HCT116 (cell line): ENCODE measurements around the gene MOG. TPM values are rescaled to one million over a fixed set of nuclear protein-coding genes. Genes with fewer than 3 reads are reported as not detected.
A peak's percentile ranks its signal among the peaks of the same experiment; 100 is the strongest.

ENCODE experiments used
- ATAC-seq: fragments of 200-7000 bp; cut with Tn5 transposase; 2 replicates; pipeline ENCODE4 v1.9.1; 2020; ENCODE audit warnings: mild to moderate bottlenecking, moderate library complexity
- BruUV-seq: library from RNA; stranded (reverse); fragments of 400-500 nt; replicated peaks from 2 replicates; lab custom pipeline; 2021; lab: Mats Ljungman, UMichigan
- CTCF ChIA-PET: fragments of 300-600 bp; sonication (Branson Sonifier 250); formaldehyde crosslinking; loops from one replicate; lab custom pipeline; 2021; ENCODE audit warnings: antibody characterized with exemption; lab: Charles Lee
- POLR2A ChIA-PET: fragments of 300-600, 350-600 bp; sonication (Branson Sonifier 250); formaldehyde crosslinking; loops from one replicate; lab custom pipeline; 2021; ENCODE audit warnings: antibody characterized with exemption; lab: Charles Lee
- RAD21 ChIA-PET, 2 experiments: fragments of 300-600 bp; sonication (Branson Sonifier 250); formaldehyde crosslinking; loops; one replicate each; lab custom pipeline; 2023; ENCODE audit warnings: low total read pairs in 2 of 2; ENCODE audit not compliant: uncharacterized antibody in 2 of 2, unreplicated experiment in 2 of 2, low non-redundant PET in 1 of 2; lab: Charles Lee
- DNase-seq: peaks from one replicate; pipeline ENCODE4 v3.0.0-alpha.2; 2010; ENCODE audit warnings: low read depth, low spot score
- H2AFZ ChIP-seq: fragments of 200-600 bp; shearing (Covaris generic), sonication (generic); 2 replicates; pipeline ENCODE4 v1.6.1; 2017; ENCODE audit warnings: low read depth, mixed run types, mixed read lengths, antibody characterized with exemption, low read length; ENCODE audit not compliant: poor library complexity, severe bottlenecking
- H3K27ac ChIP-seq: 2 replicates; pipeline ENCODE4 v1.5.1; 2012; ENCODE audit warnings: low read depth, low read length
- H3K27me3 ChIP-seq: fragments of 200-600 bp; sonication (generic); 2 replicates; pipeline ENCODE4 v1.6.1; 2016; ENCODE audit warnings: mixed run types, low read length, mixed read lengths; ENCODE audit not compliant: insufficient read depth
- H3K36me3 ChIP-seq, 2 experiments: fragments of 200-500 bp in 1 of 2; fragments of 200-600 bp in 1 of 2; sonication (Bioruptor generic) in 1 of 2; sonication (generic) in 1 of 2; 2 replicates each; pipeline versions ENCODE4 v1.5.1 to v1.6.1; 2014 to 2016; ENCODE audit warnings: low read length in 2 of 2, inconsistent platforms in 1 of 2, mixed read lengths in 1 of 2, mixed run types in 1 of 2; ENCODE audit not compliant: insufficient read depth in 2 of 2, control insufficient read depth in 1 of 2
- H3K4me1 ChIP-seq, 2 experiments: fragments of 200-600 bp in 1 of 2; sonication (generic) in 1 of 2; 2 replicates each; pipeline versions ENCODE4 v1.5.1 to v1.6.1; 2012 to 2017; ENCODE audit warnings: low read length in 2 of 2, inconsistent platforms in 1 of 2, mild to moderate bottlenecking in 1 of 2, mixed read lengths in 1 of 2, mixed run types in 1 of 2, moderate library complexity in 1 of 2; ENCODE audit not compliant: insufficient read depth in 2 of 2, control insufficient read depth in 1 of 2
- H3K4me2 ChIP-seq: fragments of 200-600 bp; sonication (generic); 2 replicates; pipeline ENCODE4 v1.6.1; 2017; ENCODE audit warnings: mixed run types, low read length, mixed read lengths
- H3K4me3 ChIP-seq, 2 experiments: fragments of 200-600 bp in 1 of 2; sonication (generic) in 1 of 2; replicated peaks in 1 of 2; 2 replicates each; pipeline ENCODE4 v1.5.1; 2011 to 2016; ENCODE audit warnings: low read length in 2 of 2, control low read depth in 1 of 2, low read depth in 1 of 2, mild to moderate bottlenecking in 1 of 2, mixed read lengths in 1 of 2, mixed run types in 1 of 2
- H3K79me2 ChIP-seq: fragments of 200-600 bp; sonication (generic); 2 replicates; pipeline ENCODE4 v1.6.1; 2017; ENCODE audit warnings: mild to moderate bottlenecking, mixed run types, low read length, moderate library complexity, mixed read lengths; ENCODE audit not compliant: insufficient read depth
- H3K9ac ChIP-seq: fragments of 200-600 bp; sonication (generic); 2 replicates; pipeline ENCODE4 v1.6.1; 2016; ENCODE audit warnings: low read length, mixed read lengths
- H3K9me2 ChIP-seq: fragments of 200-600 bp; sonication (generic), shearing (Covaris generic); 2 replicates; pipeline ENCODE4 v1.6.1; 2017; ENCODE audit warnings: mixed run types, mild to moderate bottlenecking, moderate library complexity; ENCODE audit not compliant: insufficient read depth
- H3K9me3 ChIP-seq, 2 experiments: fragments of 200-500 bp in 1 of 2; fragments of 200-600 bp in 1 of 2; sonication (Bioruptor generic) in 1 of 2; sonication (generic) in 1 of 2; 2 replicates each; pipeline ENCODE4 v1.6.1; 2014 to 2017; ENCODE audit warnings: low read length in 2 of 2, mixed read lengths in 2 of 2, inconsistent platforms in 1 of 2, low read depth in 1 of 2, mild to moderate bottlenecking in 1 of 2, mixed run types in 1 of 2, moderate library complexity in 1 of 2; ENCODE audit not compliant: control insufficient read depth in 1 of 2, insufficient read depth in 1 of 2
- H4K20me1 ChIP-seq: fragments of 200-600 bp; sonication (generic), shearing (Covaris generic); 2 replicates; pipeline ENCODE4 v1.6.1; 2017; ENCODE audit warnings: mixed run types, mild to moderate bottlenecking, moderate library complexity; ENCODE audit not compliant: insufficient read depth
- ATF3 ChIP-seq: IDR thresholded peaks from 2 replicates; pipeline ENCODE4 v1.6.1; 2012
- CBX3 ChIP-seq: IDR thresholded peaks from 2 replicates; pipeline ENCODE4 v1.6.1; 2012; ENCODE audit warnings: low read depth
- EZH2 ChIP-seq: fragments of 200-600 bp; sonication (generic); IDR thresholded peaks from 2 replicates; pipeline ENCODE4 v1.6.1; 2017; ENCODE audit warnings: antibody characterized with exemption, mixed run types
- FOSL1 ChIP-seq: IDR thresholded peaks from 2 replicates; pipeline ENCODE4 v1.6.1; 2012; ENCODE audit warnings: low read depth
- JUND ChIP-seq: IDR thresholded peaks from 2 replicates; pipeline ENCODE4 v1.6.1; 2012
- POLR2AphosphoS5 ChIP-seq: IDR thresholded peaks from 2 replicates; pipeline ENCODE4 v1.6.1; 2011; ENCODE audit warnings: mild to moderate bottlenecking, low read depth, low read length, moderate library complexity
- RAD21 ChIP-seq: IDR thresholded peaks from 2 replicates; pipeline ENCODE4 v1.6.1; 2012; ENCODE audit warnings: low read depth, mild to moderate bottlenecking
- REST ChIP-seq: IDR thresholded peaks from 2 replicates; pipeline ENCODE4 v1.6.1; 2012; ENCODE audit warnings: low read depth
- SIN3A ChIP-seq: IDR thresholded peaks from 2 replicates; pipeline ENCODE4 v1.6.1; 2012; ENCODE audit warnings: low read depth
- TCF7L2 ChIP-seq: IDR thresholded peaks from 2 replicates; pipeline ENCODE4 v1.7.0; 2011; ENCODE audit warnings: borderline replicate concordance, inconsistent platforms; ENCODE audit not compliant: insufficient read depth, insufficient read length; ENCODE audit errors: extremely low read depth
- YY1 ChIP-seq: IDR thresholded peaks from 2 replicates; pipeline ENCODE4 v1.6.1; 2011; ENCODE audit warnings: low read length, low read depth, moderate library complexity, mild to moderate bottlenecking; ENCODE audit not compliant: insufficient replicate concordance; ENCODE audit errors: extremely low read depth
- intact Hi-C: fragments of 100-400 bp; cut with micrococcal nuclease; formaldehyde crosslinking; loops from 2 replicates; pipeline ENCODE4 v1.10.0; 2022
- total RNA-seq: library from RNA; stranded (reverse); gene quantifications from one replicate; pipeline ENCODE4 v1.2.1, GENCODE V29; 2021; ENCODE audit not compliant: unreplicated experiment
- TF ChIP-seq, protein P1 (sequence below), 3 experiments: fragments of 200-600 bp in 1 of 3; sonication (generic) in 1 of 3; IDR thresholded peaks in 2 of 3; conservative IDR thresholded peaks in 1 of 3; 2 replicates each; pipeline ENCODE4 v1.5.1; 2012 to 2017; ENCODE audit warnings: low read depth in 2 of 3, low read length in 2 of 3, antibody characterized with exemption in 1 of 3, borderline replicate concordance in 1 of 3, control low read depth in 1 of 3, mild to moderate bottlenecking in 1 of 3, mixed read lengths in 1 of 3, mixed run types in 1 of 3, moderate library complexity in 1 of 3; ENCODE audit not compliant: insufficient read depth in 1 of 3

The MOG gene
- total RNA-seq, 1 experiment from 2014 or later: not detected

- H3K4me2 ChIP-seq: no peak overlapping the region
- CTCF ChIA-PET: interaction anchor here (1.0 kb wide), 1 partner anchor 29 kb away, joined by 3 read pairs; no protein-coding TSS in a partner anchor
- DNase-seq: peak; percentile 48
- POLR2A ChIA-PET: no interaction called here
- H3K9me3 ChIP-seq: no peaks in the 10 kb centered on the region
- no peaks in the 10 kb centered on the region for H3K9me2 ChIP-seq
- no TSS peak for BruUV-seq
- no peak overlapping the region for H3K27ac ChIP-seq
- peaks cover 0 to 9% of the 10 kb centered on the region in 2 experiments; a peak in 1 of 4 replicates for H3K4me1 ChIP-seq
- H2AFZ ChIP-seq: peak overlapping the region; percentile 18
- H3K79me2 ChIP-seq: no peaks in the 10 kb centered on the region
- peaks cover 0 to 3% of the 10 kb centered on the region in 2 experiments; a peak in 1 of 4 replicates for H3K36me3 ChIP-seq
- intact Hi-C loops: no loop called here
- H3K4me3 ChIP-seq: no peak overlapping the region
- no peaks in the 10 kb centered on the region for H3K27me3 ChIP-seq
- RAD21 ChIA-PET: no interaction called here
- ATAC-seq: peak; percentile 57
- TF ChIP-seq JUND: no peak
- TF ChIP-seq CBX3: no peak
- no peak for TF ChIP-seq FOSL1
- no peak for TF ChIP-seq EZH2
- peak; percentile 41; the same call in 1 of the 2 replicates for TF ChIP-seq RAD21
- no peak for TF ChIP-seq TCF7L2
- TF ChIP-seq SIN3A: no peak
- no peak for TF ChIP-seq REST
- TF ChIP-seq, protein P1, sequence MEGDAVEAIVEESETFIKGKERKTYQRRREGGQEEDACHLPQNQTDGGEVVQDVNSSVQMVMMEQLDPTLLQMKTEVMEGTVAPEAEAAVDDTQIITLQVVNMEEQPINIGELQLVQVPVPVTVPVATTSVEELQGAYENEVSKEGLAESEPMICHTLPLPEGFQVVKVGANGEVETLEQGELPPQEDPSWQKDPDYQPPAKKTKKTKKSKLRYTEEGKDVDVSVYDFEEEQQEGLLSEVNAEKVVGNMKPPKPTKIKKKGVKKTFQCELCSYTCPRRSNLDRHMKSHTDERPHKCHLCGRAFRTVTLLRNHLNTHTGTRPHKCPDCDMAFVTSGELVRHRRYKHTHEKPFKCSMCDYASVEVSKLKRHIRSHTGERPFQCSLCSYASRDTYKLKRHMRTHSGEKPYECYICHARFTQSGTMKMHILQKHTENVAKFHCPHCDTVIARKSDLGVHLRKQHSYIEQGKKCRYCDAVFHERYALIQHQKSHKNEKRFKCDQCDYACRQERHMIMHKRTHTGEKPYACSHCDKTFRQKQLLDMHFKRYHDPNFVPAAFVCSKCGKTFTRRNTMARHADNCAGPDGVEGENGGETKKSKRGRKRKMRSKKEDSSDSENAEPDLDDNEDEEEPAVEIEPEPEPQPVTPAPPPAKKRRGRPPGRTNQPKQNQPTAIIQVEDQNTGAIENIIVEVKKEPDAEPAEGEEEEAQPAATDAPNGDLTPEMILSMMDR (IDR thresholded peaks at IDR 0.05 in 2 of 3, conservative IDR thresholded peaks at IDR 0.05 in 1 of 3; ENCODE audit: borderline replicate concordance in 1 of 3, insufficient read depth in 1 of 3, low read depth in 2 of 3, low read length in 2 of 3): peak; percentile 30 to 56 (median 38); a peak in 4 of 6 replicates
- no peak for TF ChIP-seq ATF3
- no peak for TF ChIP-seq POLR2AphosphoS5
- TF ChIP-seq YY1: no peak
- no peaks in the 10 kb centered on the region for H4K20me1 ChIP-seq
- H3K9ac ChIP-seq: no peak overlapping the region
Measured at GRCh38 chr6:29720863-29721262, 64.0 kb downstream of the MOG start.

Other genes starting within 250 kb of the MOG start
- not detected for gene OR12D1, start 242.2 kb upstream of the MOG start, total RNA-seq
- not detected for gene OR10C1, start 217.8 kb upstream of the MOG start, total RNA-seq
- gene OR11A1, start 200.0 kb upstream of the MOG start, total RNA-seq: not detected
- gene OR2H1, start 199.9 kb upstream of the MOG start, total RNA-seq: not detected
- not detected for gene MAS1L, start 169.1 kb upstream of the MOG start, total RNA-seq
- not detected for gene UBD, start 97.4 kb upstream of the MOG start, total RNA-seq
- gene OR2H2, start 72.0 kb upstream of the MOG start, total RNA-seq: not detected
- 43.4 TPM for gene GABBR1, start 23.9 kb upstream of the MOG start, total RNA-seq
- gene ZFP57, start 24.1 kb downstream of the MOG start, total RNA-seq: not detected
- 24.6 TPM for gene HLA-F, start 66.3 kb downstream of the MOG start, total RNA-seq
- gene HLA-G, start 170.7 kb downstream of the MOG start, total RNA-seq: not detected